Measurements from ENCODE around the gene KCNA10.

GRCh38 chr1:110541906-110542395 is 23.0 kb upstream of the KCNA10 start:
- no peak for TF ChIP-seq CTCF (IDR thresholded peaks at IDR 0.05)
- no peak for TF ChIP-seq POLR2A (IDR thresholded peaks at IDR 0.05)
- no peak for TF ChIP-seq POLR2AphosphoS5 (IDR thresholded peaks at IDR 0.05)

Data from prostate gland (tissue), 2 donors.